ENCODE measurements around the gene HLA-DRA. TPM values are rescaled to one million over a fixed set of nuclear protein-coding genes. Genes with fewer than 3 reads are reported as not detected.
"Not testable (repeated sequence)": the region's sequence is repeated elsewhere in the genome, so short reads cannot be mapped to it uniquely, and the experiment has no call there.

HLA-DRA gene
- total RNA-seq, 3 donors from 2014 or later = 69.0 to 333 (median 115) TPM

GRCh38 chr6:32431142-32431541 lies 8.5 kb upstream of the HLA-DRA start:
- ATAC-seq (no peak), DNase-seq (no peak)
- Histone ChIP-seq H3K36me3 (ENCODE audit: low read depth) (no peaks in the 10 kb centered on the region), H3K4me1 (ENCODE audit: low read depth) (no peaks in the 10 kb centered on the region), H3K9me3 (no peaks in the 10 kb centered on the region), H3K4me3 (no peak overlapping the region)
- no peak for TF ChIP-seq CTCF (IDR thresholded peaks at IDR 0.05)
- intact Hi-C loops (cut with DNase I, micrococcal nuclease) = loop anchor here (5.0 kb wide), 1 partner anchor 271 kb away; no protein-coding TSS in a partner anchor

- H3K9me3 ChIP-seq = no peaks in the 10 kb centered on the region
- intact Hi-C loops (cut with DNase I, micrococcal nuclease) = loop anchor here (5.0 kb wide), 1 partner anchor 270 kb away; no protein-coding TSS in a partner anchor
- DNase-seq = no peak
- no peak for TF ChIP-seq CTCF (IDR thresholded peaks at IDR 0.05)
- no peak overlapping the region for H3K4me3 ChIP-seq
- no peaks in the 10 kb centered on the region for H3K36me3 ChIP-seq (ENCODE audit: low read depth)
- no peak for ATAC-seq
- no peaks in the 10 kb centered on the region for H3K4me1 ChIP-seq (ENCODE audit: low read depth)
Measured at GRCh38 chr6:32432050-32432450, 7.6 kb upstream of the HLA-DRA start.

- H3K4me3 ChIP-seq; ATAC-seq; H3K36me3 ChIP-seq (ENCODE audit: low read depth); H3K9me3 ChIP-seq; DNase-seq; H3K4me1 ChIP-seq (ENCODE audit: low read depth): not testable (repeated sequence)
- intact Hi-C loops (cut with DNase I, micrococcal nuclease) = loop anchor here (5.0 kb wide), 1 partner anchor 268 kb away; no protein-coding TSS in a partner anchor
Measured at GRCh38 chr6:32433950-32434349, 5.7 kb upstream of the HLA-DRA start.

GRCh38 chr6:32436186-32436585 lies 3.5 kb upstream of the HLA-DRA start:
- TF ChIP-seq CTCF (IDR thresholded peaks at IDR 0.05) = no peak
- Histone ChIP-seq H3K9me3 (no peaks in the 10 kb centered on the region), H3K4me1 (ENCODE audit: low read depth) (no peaks in the 10 kb centered on the region), H3K4me3 (no peak overlapping the region), H3K36me3 (ENCODE audit: low read depth) (no peaks in the 10 kb centered on the region)
- DNase-seq (no peak), ATAC-seq (no peak)
- intact Hi-C loops (cut with DNase I, micrococcal nuclease) = no loop called here

- Histone ChIP-seq H3K9me3 (no peaks in the 10 kb centered on the region), H3K4me3 (no peak overlapping the region), H3K36me3 (ENCODE audit: low read depth) (no peaks in the 10 kb centered on the region), H3K4me1 (ENCODE audit: low read depth) (no peaks in the 10 kb centered on the region)
- ATAC-seq (peak; percentile 59), DNase-seq (no peak)
- intact Hi-C loops (cut with DNase I, micrococcal nuclease) = no loop called here
- no peak for TF ChIP-seq CTCF (IDR thresholded peaks at IDR 0.05)
Measured at GRCh38 chr6:32436995-32437836, 2.5 kb upstream of the HLA-DRA start.

- Histone ChIP-seq H3K4me3 (no peak overlapping the region), H3K9me3 (no peaks in the 10 kb centered on the region), H3K36me3 (ENCODE audit: low read depth) (no peaks in the 10 kb centered on the region), H3K4me1 (ENCODE audit: low read depth) (no peaks in the 10 kb centered on the region)
- ATAC-seq (no peak), DNase-seq (no peak)
- no peak for TF ChIP-seq CTCF (IDR thresholded peaks at IDR 0.05)
- intact Hi-C loops (cut with DNase I, micrococcal nuclease) = no loop called here
Measured at GRCh38 chr6:32439139-32439538, 548 bp upstream of the HLA-DRA start.
